Activated CD4-positive, alpha-beta T cell treated with anti-CD3 and anti-CD28 coated beads for 4 hours (primary cell): Measurements from ENCODE around the gene RPS6KC1.
"Not testable (repeated sequence)": the region's sequence is repeated elsewhere in the genome, so short reads cannot be mapped to it uniquely, and the experiment has no call there.

Experiments used
- DNase-seq, 2 donors: peaks; one replicate each; pipeline ENCODE4 v3.0.0-alpha.2; 2020

The RPS6KC1 gene, protein sequence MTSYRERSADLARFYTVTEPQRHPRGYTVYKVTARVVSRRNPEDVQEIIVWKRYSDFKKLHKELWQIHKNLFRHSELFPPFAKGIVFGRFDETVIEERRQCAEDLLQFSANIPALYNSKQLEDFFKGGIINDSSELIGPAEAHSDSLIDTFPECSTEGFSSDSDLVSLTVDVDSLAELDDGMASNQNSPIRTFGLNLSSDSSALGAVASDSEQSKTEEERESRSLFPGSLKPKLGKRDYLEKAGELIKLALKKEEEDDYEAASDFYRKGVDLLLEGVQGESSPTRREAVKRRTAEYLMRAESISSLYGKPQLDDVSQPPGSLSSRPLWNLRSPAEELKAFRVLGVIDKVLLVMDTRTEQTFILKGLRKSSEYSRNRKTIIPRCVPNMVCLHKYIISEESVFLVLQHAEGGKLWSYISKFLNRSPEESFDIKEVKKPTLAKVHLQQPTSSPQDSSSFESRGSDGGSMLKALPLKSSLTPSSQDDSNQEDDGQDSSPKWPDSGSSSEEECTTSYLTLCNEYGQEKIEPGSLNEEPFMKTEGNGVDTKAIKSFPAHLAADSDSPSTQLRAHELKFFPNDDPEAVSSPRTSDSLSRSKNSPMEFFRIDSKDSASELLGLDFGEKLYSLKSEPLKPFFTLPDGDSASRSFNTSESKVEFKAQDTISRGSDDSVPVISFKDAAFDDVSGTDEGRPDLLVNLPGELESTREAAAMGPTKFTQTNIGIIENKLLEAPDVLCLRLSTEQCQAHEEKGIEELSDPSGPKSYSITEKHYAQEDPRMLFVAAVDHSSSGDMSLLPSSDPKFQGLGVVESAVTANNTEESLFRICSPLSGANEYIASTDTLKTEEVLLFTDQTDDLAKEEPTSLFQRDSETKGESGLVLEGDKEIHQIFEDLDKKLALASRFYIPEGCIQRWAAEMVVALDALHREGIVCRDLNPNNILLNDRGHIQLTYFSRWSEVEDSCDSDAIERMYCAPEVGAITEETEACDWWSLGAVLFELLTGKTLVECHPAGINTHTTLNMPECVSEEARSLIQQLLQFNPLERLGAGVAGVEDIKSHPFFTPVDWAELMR

DNA sequence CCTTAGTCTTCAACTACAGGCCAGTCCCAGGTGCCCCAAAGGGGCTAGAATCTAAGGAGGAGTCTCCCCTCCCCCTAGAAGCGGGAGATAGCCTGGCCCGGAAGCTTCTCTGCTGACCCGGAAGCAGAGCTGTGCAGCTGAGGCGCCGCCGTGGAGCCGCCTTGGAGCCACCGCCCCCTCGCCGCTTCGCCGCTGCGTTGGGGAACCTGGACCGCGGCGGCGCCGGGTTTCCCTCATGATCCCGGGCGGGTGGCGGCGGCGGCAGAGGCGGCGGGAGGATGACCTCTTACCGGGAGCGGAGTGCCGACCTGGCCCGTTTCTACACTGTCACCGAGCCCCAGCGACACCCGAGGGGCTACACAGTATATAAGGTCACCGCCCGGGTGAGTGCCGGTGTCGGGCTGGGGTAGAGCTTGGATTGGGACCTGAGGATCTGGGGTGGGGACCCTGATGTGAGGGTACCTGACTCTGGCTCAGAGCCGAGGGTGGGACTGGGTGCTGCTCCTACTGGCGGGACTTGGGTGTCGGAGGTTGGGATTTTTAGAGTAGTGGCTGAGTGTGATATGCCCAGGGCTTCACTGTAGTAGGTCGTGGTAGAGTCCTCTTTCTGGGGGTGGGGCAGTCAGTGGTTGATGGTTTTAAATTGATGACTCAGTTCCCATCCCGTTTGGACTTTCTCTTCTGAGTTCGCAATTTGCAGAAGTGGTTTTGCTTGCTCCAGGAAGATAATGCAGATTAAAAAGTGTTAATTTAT lies at the start of gene RPS6KC1:
TSS of gene RPS6KC1 (plus strand) at position 115 of the 754 bp plus-strand sequence. CDS start at position 279, 164 bp downstream.
- peak; percentile 81 for DNase-seq

DNA sequence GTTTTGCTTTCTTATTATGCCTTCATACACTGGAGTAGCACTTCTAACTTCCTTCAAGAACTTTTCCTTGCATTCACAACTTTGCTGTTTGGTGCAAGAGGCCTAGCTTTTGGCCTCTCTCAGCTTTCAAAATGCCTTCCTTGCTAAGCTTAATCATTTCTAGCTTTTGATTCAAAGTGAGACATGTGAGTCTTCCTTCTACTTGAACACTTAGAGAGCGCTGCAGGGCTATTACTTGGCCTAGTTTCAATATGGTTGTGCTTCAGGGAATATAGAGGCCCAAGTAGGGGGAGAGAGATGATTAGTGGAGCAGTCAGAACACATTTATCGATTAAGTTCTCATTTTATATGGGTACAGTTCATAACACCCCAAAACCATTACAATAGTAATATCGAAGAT lies 47.8 kb upstream of the RPS6KC1 start:
- DNase-seq = no peak

DNA sequence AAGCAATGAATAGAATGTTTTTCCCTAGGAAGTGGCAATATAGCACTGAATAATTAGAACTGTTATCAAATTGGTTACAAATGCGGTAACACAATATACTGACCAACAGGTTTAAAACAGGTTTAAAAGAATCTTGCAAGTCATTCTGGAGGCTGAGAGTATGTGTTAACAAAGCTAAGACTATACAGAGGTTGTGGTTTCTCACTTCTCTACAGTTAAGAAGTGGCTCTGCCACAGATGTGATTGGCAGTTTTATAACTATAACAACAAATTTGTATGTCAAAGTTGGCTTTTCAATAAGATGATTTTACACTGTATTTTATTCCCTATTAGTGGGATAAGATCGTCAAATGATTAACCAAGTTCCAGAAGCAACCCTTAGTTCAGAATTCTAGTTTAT lies 42.5 kb upstream of the RPS6KC1 start:
- DNase-seq = no peak

GRCh38 chr1:213014642-213015041 lies 36.4 kb upstream of the RPS6KC1 start:
- no peak for DNase-seq

GRCh38 chr1:213015099-213016050 lies 35.7 kb upstream of the RPS6KC1 start, which contains the start of gene ANGEL2:
ANGEL2 (minus strand) TSS chr1:213015867; CDS start chr1:213015671, 196 bp downstream.
- peak; percentile 93 to 94 for DNase-seq

- no peak for DNase-seq
Observed at GRCh38 chr1:213017447-213018273, 33.4 kb upstream of the RPS6KC1 start.

DNA sequence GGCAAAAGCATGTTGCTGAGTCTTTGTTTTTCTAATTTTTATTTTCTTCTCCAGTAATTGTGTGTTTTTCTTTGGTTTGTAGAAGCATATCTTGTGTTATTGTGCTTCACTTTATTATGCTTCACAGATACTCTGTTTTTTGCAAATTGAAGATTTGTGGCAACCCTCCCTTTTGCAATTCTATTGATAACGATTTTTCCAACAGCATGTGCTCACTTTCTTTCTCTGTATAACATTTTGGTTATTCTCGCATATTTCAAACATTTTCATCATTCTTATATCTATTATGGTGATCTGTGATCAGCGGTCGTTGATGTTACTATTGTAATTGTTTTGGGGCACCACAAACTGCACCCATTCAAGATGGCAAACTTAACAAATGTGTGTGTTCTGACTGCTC lies 31.6 kb upstream of the RPS6KC1 start:
- no peak for DNase-seq

DNA sequence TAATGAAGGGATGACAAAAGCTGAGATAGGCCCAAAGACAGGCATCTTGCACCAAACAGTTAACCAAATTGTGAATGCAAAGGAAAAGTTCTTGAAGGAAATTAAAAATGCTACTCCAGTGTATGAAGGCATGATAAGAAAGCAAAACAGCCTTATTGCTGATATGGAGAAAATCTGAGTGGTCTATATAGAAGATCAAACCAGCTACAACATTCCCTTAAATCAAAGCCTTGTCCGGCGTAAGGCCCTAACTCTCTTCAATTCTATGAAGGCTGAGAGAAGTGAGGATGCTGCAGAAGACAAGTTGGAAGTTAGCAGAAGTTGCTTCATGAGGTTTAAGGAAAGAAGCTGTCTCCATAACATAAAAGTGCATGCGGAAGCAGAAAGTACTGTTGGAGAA lies 31.0 kb upstream of the RPS6KC1 start:
- DNase-seq = no peak

GRCh38 chr1:213027024-213027423 lies 24.0 kb upstream of the RPS6KC1 start:
- DNase-seq = not testable (repeated sequence)

DNA sequence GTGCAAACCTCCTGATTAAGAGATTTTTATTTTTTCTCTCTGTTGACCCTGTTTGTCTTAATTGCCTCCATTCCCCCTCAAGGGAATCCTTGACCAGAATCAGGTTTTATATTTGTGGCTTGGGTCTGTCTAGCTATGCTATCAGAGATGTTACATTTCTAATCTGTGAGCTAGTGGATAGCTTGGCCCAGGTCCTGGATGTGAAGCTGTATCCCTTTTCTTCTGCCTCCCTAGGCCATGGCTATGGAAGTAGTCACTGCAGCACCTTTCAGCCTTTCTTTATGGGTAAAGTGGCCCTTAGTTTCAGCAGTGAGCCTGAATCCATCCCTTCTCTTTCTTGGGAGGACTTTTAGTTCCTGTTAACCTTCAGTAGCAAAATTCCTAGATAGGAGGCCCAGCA lies 18.4 kb upstream of the RPS6KC1 start:
- DNase-seq = no peak

GRCh38 chr1:213034713-213035112 lies 16.3 kb upstream of the RPS6KC1 start:
- no peak for DNase-seq

GRCh38 chr1:213035573-213035972 lies 15.5 kb upstream of the RPS6KC1 start:
- no peak for DNase-seq

GRCh38 chr1:213041443-213041842 lies 9.6 kb upstream of the RPS6KC1 start:
- no peak for DNase-seq

DNA sequence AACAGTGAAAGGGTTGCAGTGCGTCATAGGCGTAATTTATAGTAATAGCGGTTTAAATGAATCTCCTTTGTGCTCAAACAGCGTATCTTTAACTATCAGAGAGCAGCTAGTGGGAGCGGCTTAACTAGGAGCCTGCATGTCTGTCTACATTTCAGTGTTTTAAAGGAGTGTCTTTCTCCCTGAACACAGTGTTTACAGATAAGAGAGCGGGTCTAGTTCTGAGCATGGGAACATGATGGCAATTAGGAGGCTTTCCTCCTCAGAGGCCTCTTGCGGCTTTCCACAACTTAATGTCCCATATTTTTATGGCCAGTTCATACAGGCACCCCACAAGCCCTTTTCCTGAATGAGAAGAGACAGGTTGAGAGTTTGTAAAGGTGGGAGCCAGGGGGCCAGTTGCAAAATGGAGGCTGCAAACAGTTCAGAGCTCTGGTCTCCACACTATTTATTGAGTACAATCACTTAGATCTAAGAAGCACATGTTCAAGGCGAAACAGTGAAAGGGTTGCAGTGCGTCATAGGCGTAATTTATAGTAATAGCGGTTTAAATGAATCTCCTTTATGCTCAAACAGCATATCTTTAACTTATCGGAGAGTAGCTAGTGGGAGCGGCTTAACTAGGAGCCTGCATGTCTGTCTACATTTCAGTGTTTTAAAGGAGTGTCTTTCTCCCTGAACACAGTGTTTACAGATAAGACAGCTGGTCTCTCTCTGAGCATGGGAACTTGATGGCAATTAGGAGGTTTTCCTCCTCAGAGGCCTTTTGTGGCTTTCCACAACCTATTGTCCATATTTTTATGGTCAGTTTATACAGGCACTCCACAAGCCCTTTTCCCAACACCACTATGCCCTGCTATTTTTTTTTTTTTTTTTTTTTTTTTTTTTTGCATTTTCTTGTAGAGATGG lies 5.5 kb upstream of the RPS6KC1 start:
- not testable (repeated sequence) for DNase-seq

DNA sequence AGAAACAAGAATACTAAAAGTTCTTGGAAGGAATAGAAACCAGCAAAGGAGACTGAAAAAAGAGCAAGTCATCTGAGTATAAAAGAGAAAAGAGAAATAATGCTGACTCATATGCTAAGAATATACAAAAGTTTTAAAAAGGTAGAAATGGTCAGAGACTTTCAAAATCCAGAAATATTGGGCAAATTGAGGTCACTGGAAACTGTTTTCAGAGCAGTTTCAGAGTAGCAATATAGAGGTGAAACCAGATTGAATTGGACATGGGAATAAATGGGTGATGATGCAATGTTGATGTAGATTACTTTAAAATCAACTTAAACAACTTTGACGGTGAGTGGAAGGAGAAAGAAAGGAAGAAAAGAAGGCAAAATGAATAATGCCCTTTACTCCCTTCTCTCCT lies 1.8 kb upstream of the RPS6KC1 start:
- no peak for DNase-seq

DNA sequence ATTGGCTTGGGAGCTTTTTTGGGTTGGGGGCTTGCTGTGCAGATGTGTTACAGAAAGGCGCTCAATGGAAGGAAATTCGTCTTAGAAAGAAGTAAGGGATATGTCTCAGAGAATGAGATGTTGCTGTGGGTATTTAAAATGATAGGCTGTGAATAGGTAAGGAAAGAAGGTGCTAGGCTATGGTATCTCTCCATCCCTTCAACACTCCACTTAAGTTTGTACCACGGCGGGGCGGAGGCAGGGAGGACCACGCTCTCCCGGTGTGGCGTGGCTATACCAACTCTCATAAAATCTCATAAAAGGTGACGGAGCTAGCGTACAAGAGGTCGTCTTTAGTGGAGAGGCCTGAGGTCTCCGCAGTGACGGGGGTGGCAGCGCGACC lies 305 bp upstream of the RPS6KC1 start:
- peak in 1 of 2 donors; percentile 0 for DNase-seq

GRCh38 chr1:213051881-213052202 lies 801 bp downstream of the RPS6KC1 start:
- no peak for DNase-seq

DNA sequence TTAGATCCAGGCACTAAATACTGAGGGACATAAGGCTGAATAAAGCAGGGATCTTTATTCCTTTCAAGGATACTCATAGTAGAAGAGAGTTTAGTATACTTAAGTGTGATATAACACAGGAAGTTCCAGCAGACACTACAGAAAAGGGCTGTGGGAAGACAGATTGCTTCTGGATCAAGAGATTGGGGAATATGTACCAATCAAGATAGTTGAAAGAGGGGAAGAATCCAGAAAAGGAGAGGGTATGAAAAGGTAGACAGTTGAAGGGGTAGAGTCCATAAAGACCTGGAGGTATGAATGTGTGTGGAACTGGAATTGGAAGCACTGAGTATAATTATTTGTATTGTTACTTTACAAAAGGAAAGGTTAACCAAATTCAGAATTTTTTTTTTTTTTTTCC lies 2.4 kb downstream of the RPS6KC1 start:
- no peak for DNase-seq

GRCh38 chr1:213054142-213054541 lies 3.1 kb downstream of the RPS6KC1 start:
- DNase-seq = no peak
